H9 (cell line): Measurements from ENCODE around the gene ERF. TPM values are rescaled to one million over a fixed set of nuclear protein-coding genes. Genes with fewer than 3 reads are reported as not detected.

Experiments used
- DNase-seq: peaks from one replicate; pipeline ENCODE4 v3.0.0-alpha.2; 2017
- H2AFZ ChIP-seq: one replicate; pipeline ENCODE4 v1.6.1; 2013; ENCODE audit warnings: mild to moderate bottlenecking, low read length, control low read depth, moderate library complexity
- H2AK5ac ChIP-seq: 2 replicates; pipeline ENCODE4 v1.6.1; 2013; ENCODE audit warnings: low read length, control low read depth, mixed read lengths; ENCODE audit not compliant: insufficient read length
- H2BK120ac ChIP-seq: one replicate; pipeline ENCODE4 v1.6.1; 2013; ENCODE audit warnings: low read depth, mild to moderate bottlenecking, low read length, control low read depth, inconsistent platforms; ENCODE audit not compliant: poor library complexity, severe bottlenecking
- H2BK12ac ChIP-seq: 2 replicates; pipeline ENCODE4 v1.6.1; 2013; ENCODE audit warnings: low read length, control low read depth, mixed read lengths, low read depth; ENCODE audit not compliant: insufficient read length
- H2BK15ac ChIP-seq: 2 replicates; pipeline ENCODE4 v1.6.1; 2013; ENCODE audit warnings: low read depth, low read length, control low read depth
- H2BK20ac ChIP-seq: one replicate; pipeline ENCODE4 v1.6.1; 2013; ENCODE audit warnings: low read depth, mild to moderate bottlenecking, low read length, control low read depth, inconsistent platforms; ENCODE audit not compliant: poor library complexity, severe bottlenecking
- H2BK5ac ChIP-seq: 2 replicates; pipeline ENCODE4 v1.6.1; 2013; ENCODE audit warnings: low read length, control low read depth, mixed read lengths; ENCODE audit not compliant: insufficient read length
- H3K14ac ChIP-seq: 2 replicates; pipeline ENCODE4 v1.6.1; 2013; ENCODE audit warnings: low read length, control low read depth; ENCODE audit not compliant: insufficient read depth
- H3K18ac ChIP-seq: 2 replicates; pipeline ENCODE4 v1.6.1; 2013; ENCODE audit warnings: low read depth, mild to moderate bottlenecking, mixed read lengths, low read length, control low read depth; ENCODE audit not compliant: insufficient read length
- H3K23ac ChIP-seq: 2 replicates; pipeline ENCODE4 v1.6.1; 2013; ENCODE audit warnings: low read length, control low read depth, mixed read lengths, low read depth; ENCODE audit not compliant: insufficient read length
- H3K23me2 ChIP-seq: 2 replicates; pipeline ENCODE4 v1.6.1; 2013; ENCODE audit warnings: low read depth, mild to moderate bottlenecking, mixed read lengths, low read length, control low read depth; ENCODE audit not compliant: insufficient read length, poor library complexity, severe bottlenecking
- H3K27ac ChIP-seq: 2 replicates; pipeline ENCODE4 v1.5.1; 2013; ENCODE audit warnings: low read length, control low read depth, mixed read lengths, low read depth; ENCODE audit not compliant: insufficient read length
- H3K27me3 ChIP-seq: 2 replicates; pipeline ENCODE4 v1.6.1; 2013; ENCODE audit warnings: low read length, control low read depth, inconsistent platforms; ENCODE audit not compliant: insufficient read depth
- H3K4ac ChIP-seq: 2 replicates; pipeline ENCODE4 v1.6.1; 2013; ENCODE audit warnings: low read depth, mild to moderate bottlenecking, control low read depth, inconsistent platforms, low read length, moderate library complexity
- H3K4me1 ChIP-seq: 2 replicates; pipeline ENCODE4 v1.6.1; 2013; ENCODE audit warnings: low read length, control low read depth, inconsistent platforms; ENCODE audit not compliant: insufficient read depth
- H3K4me2 ChIP-seq: 2 replicates; pipeline ENCODE4 v1.6.1; 2013; ENCODE audit warnings: low read length, control low read depth, mixed read lengths; ENCODE audit not compliant: insufficient read length, insufficient read depth
- H3K56ac ChIP-seq: 2 replicates; pipeline ENCODE4 v1.6.1; 2013; ENCODE audit warnings: low read depth, mild to moderate bottlenecking, mixed read lengths, low read length, control low read depth; ENCODE audit not compliant: insufficient read length
- H3K79me1 ChIP-seq: 2 replicates; pipeline ENCODE4 v1.6.1; 2013; ENCODE audit warnings: low read depth, mild to moderate bottlenecking, moderate library complexity, low read length, control low read depth, inconsistent platforms; ENCODE audit not compliant: insufficient read depth, poor library complexity, severe bottlenecking
- H3K79me2 ChIP-seq: 2 replicates; pipeline ENCODE4 v1.6.1; 2013; ENCODE audit warnings: low read length, control low read depth, inconsistent platforms; ENCODE audit not compliant: insufficient read depth
- H3K9ac ChIP-seq: 2 replicates; pipeline ENCODE4 v1.6.1; 2013; ENCODE audit warnings: low read length, control low read depth, mixed read lengths; ENCODE audit not compliant: insufficient read length; ENCODE audit errors: extremely low read depth
- H3K9me3 ChIP-seq: one replicate; pipeline ENCODE4 v1.6.1; 2013; ENCODE audit warnings: low read depth, low read length, inconsistent platforms; ENCODE audit not compliant: control insufficient read depth
- H3T11ph ChIP-seq: one replicate; pipeline ENCODE4 v1.6.1; 2013; ENCODE audit warnings: mild to moderate bottlenecking, low read length, control low read depth, inconsistent platforms
- H4K20me1 ChIP-seq: one replicate; pipeline ENCODE4 v1.6.1; 2013; ENCODE audit not compliant: control insufficient read depth, insufficient read length, insufficient read depth
- H4K5ac ChIP-seq: 2 replicates; pipeline ENCODE4 v1.6.1; 2013; ENCODE audit warnings: low read depth, mild to moderate bottlenecking, mixed read lengths, low read length, control low read depth; ENCODE audit not compliant: insufficient read length
- H4K8ac ChIP-seq: replicated peaks from 2 replicates; pipeline ENCODE4 v1.6.1; 2013; ENCODE audit warnings: low read length, control low read depth, mixed read lengths, low read depth; ENCODE audit not compliant: insufficient read length
- H4K91ac ChIP-seq: 2 replicates; pipeline ENCODE4 v1.6.1; 2013; ENCODE audit warnings: low read depth, mild to moderate bottlenecking, moderate library complexity, mixed read lengths, low read length, control low read depth; ENCODE audit not compliant: insufficient read length
- H3K27ac Mint-ChIP-seq, 3 experiments: 2 replicates in 2 of 3; 3 replicates in 1 of 3; pipeline ENCODE4 v1.8.0; 2020 to 2021; ENCODE audit warnings: mixed read lengths in 3 of 3, mild to moderate bottlenecking in 1 of 3, moderate library complexity in 1 of 3
- H3K27me3 Mint-ChIP-seq: 2 replicates; pipeline ENCODE4 v1.8.0; 2021; ENCODE audit warnings: low read depth, mild to moderate bottlenecking, moderate library complexity, mixed read lengths
- H3K36me3 Mint-ChIP-seq, 3 experiments: 2 replicates in 2 of 3; 3 replicates in 1 of 3; pipeline ENCODE4 v1.8.0; 2020 to 2021; ENCODE audit warnings: low read depth in 3 of 3, mixed read lengths in 3 of 3; ENCODE audit not compliant: insufficient read depth in 1 of 3
- H3K4me1 Mint-ChIP-seq, 2 experiments: 2 replicates each; pipeline ENCODE4 v1.8.0; 2020; ENCODE audit warnings: mixed read lengths in 2 of 2
- H3K4me3 Mint-ChIP-seq, 2 experiments: 2 replicates in 1 of 2; 3 replicates in 1 of 2; pipeline ENCODE4 v1.8.0; 2020 to 2021; ENCODE audit warnings: mild to moderate bottlenecking in 2 of 2, mixed read lengths in 2 of 2, moderate library complexity in 1 of 2
- H3K9me3 Mint-ChIP-seq, 2 experiments: 2 replicates in 1 of 2; 3 replicates in 1 of 2; pipeline ENCODE4 v1.8.0; 2020; ENCODE audit warnings: mild to moderate bottlenecking in 2 of 2, mixed read lengths in 2 of 2, moderate library complexity in 1 of 2
- CTCF ChIP-seq: fragments of 200-600 bp; sonication (generic); conservative IDR thresholded peaks from 3 replicates; pipeline ENCODE4 v1.8.0; 2021; ENCODE audit warnings: antibody characterized with exemption, mild to moderate bottlenecking
- WGBS: extraction: QIAGEN DNeasy Blood & Tissue Kit; methylation state at CpG from one replicate; pipeline ENCODE4 v1.1.7; 2013; ENCODE audit warnings: missing lambda C conversion rate, low lambda C conversion rate, mixed read lengths; ENCODE audit not compliant: insufficient read length; ENCODE audit errors: extremely low coverage; 5-methylcytosine and 5-hydroxymethylcytosine counted together
- total RNA-seq: library from RNA; stranded (reverse); gene quantifications from 2 replicates; pipeline ENCODE4 v1.2.1, GENCODE V29; 2021

Gene ERF
- total RNA-seq, 1 experiment from 2014 or later, result 126 TPM

- H3K27me3 Mint-ChIP-seq, result no peaks in the 10 kb centered on the region
- H3K18ac ChIP-seq, result no peak overlapping the region
- H2BK20ac ChIP-seq, result no peak overlapping the region
- no peak overlapping the region for H3K4me3 Mint-ChIP-seq
- peaks cover under 1% of the 10 kb centered on the region for H3K79me1 ChIP-seq
- TF ChIP-seq CTCF, result peak; percentile 88
- no peaks in the 10 kb centered on the region for H3K79me2 ChIP-seq
- H3K27ac ChIP-seq, result no peak overlapping the region
- no peak overlapping the region for H2AFZ ChIP-seq
- H4K5ac ChIP-seq, result no peak overlapping the region
- no peaks in the 10 kb centered on the region for H3K4me1 ChIP-seq
- H3T11ph ChIP-seq, result no peak overlapping the region
- no peak overlapping the region for H4K91ac ChIP-seq
- no peaks in the 10 kb centered on the region for H3K27me3 ChIP-seq
- peaks cover 3 to 30% of the 10 kb centered on the region in 2 experiments for H3K4me1 Mint-ChIP-seq
- no peaks in the 10 kb centered on the region for H3K9me3 ChIP-seq
- no peak overlapping the region for H2BK5ac ChIP-seq
- no peak overlapping the region for H2BK12ac ChIP-seq
- peaks cover 3% of the 10 kb centered on the region for H3K23me2 ChIP-seq
- no peaks in the 10 kb centered on the region for H3K9me3 Mint-ChIP-seq
- no peak overlapping the region for H2BK120ac ChIP-seq
- no peak overlapping the region for H3K4me2 ChIP-seq
- no peak overlapping the region for H3K14ac ChIP-seq
- no CpG with 5 or more reads among the region's 6 CpGs for WGBS
- H3K9ac ChIP-seq, result no peak overlapping the region
- H3K36me3 Mint-ChIP-seq, result peaks cover 19 to 59% (median 44%) of the 10 kb centered on the region in 3 experiments; a peak in 6 of 7 replicates
- H4K8ac ChIP-seq, result no peak overlapping the region
- peak overlapping the region; percentile 33 to 93 (median 64); a peak in 3 of 7 replicates for H3K27ac Mint-ChIP-seq
- H3K56ac ChIP-seq, result no peak overlapping the region
- H2AK5ac ChIP-seq, result no peak overlapping the region
- H4K20me1 ChIP-seq, result no peaks in the 10 kb centered on the region
- no peak overlapping the region for H3K4ac ChIP-seq
- no peak overlapping the region for H2BK15ac ChIP-seq
- DNase-seq, result peak; percentile 91
- H3K23ac ChIP-seq, result no peak overlapping the region
Measured at GRCh38 chr19:42295831-42296525, 41.0 kb upstream of the ERF start.
